ENCODE results near the gene PRUNE1.

Gene PRUNE1

DNA sequence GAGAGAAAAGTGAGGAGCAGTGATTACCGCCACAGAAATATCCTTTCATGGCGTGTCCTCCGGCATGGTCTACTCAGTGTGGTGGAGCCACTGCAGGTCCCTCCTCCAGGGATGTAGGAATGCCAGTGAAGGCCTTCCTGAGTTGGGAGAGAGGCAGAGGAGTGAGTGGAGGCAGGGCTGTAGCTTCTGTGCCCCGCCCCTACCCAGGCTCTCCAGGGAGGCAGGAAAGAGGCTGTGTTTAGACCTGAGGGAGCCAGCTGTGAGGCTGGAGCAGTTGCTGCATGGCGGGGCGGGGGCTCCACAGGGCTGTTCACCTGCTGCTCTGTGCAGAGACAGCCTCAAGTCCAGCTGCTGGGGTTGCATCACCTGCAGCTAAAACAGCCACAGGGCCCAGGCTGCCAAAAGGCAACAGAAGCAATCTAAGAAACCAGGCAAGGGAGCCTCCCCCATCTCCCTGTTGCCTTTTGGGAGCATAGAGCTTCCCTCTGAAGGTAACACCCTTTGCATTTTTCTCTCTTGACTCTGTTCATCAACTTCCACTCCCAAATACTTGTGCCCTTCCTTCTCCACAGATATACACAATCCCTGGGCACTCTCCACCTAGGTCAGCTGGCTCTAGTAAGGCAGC is 27.0 kb upstream of the PRUNE1 start:
- no peak for TF ChIP-seq CTCF (IDR thresholded peaks at IDR 0.05; ENCODE audit: extremely low read depth, missing control alignments)
- no peak for DNase-seq (ENCODE audit: low spot score)

DNA sequence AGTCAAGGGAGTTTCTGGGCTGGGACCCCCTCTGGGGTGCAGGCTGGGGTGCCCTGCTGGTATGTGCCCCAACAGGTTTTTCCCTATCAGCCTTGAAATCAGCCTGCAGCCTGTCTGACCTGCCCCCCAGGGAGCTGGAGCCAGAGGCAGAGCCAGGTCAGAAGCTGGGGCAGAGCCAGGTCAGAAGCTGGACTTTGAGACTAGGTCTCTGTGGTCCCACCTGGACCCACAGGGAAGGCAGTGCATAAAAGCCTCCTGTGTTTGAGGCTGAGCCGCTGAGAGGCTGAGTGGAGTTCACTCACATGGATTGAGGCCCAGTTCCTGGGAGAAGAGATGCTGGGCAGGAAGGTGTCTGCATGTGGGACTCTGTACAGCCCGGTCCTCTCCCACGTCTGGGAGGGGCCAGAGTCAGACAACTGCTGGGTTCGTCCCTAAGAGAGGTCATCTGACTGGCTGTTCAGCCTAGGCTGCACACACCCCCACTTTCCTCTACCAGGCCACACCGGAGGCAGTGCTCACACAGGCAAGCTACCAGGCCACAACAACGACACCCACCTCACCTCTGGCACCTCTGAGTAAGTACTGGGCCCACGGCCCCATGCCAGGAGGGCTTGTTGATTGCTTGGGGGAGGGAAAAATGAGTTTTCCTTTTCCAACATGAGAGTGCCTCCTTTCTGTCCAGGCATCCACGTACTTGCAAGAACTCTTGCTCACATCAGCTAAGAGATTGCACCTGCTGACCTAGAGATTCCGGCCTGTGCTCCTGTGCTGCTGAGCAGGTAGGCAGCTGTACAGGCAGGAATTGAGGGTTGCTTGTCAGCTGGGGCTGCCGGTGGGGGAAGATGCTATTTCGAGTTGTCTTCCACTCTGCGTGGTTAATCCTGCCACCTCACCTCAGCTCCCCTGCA is 26.2 kb upstream of the PRUNE1 start, which contains the start of gene ANXA9:
Gene ANXA9 (plus strand): TSS at position 488 of the 908 bp plus-strand sequence. CDS start 814 bp downstream, outside the sequence.
- no peak for DNase-seq (ENCODE audit: low spot score)
- no peak for TF ChIP-seq CTCF (IDR thresholded peaks at IDR 0.05; ENCODE audit: extremely low read depth, missing control alignments)

DNA sequence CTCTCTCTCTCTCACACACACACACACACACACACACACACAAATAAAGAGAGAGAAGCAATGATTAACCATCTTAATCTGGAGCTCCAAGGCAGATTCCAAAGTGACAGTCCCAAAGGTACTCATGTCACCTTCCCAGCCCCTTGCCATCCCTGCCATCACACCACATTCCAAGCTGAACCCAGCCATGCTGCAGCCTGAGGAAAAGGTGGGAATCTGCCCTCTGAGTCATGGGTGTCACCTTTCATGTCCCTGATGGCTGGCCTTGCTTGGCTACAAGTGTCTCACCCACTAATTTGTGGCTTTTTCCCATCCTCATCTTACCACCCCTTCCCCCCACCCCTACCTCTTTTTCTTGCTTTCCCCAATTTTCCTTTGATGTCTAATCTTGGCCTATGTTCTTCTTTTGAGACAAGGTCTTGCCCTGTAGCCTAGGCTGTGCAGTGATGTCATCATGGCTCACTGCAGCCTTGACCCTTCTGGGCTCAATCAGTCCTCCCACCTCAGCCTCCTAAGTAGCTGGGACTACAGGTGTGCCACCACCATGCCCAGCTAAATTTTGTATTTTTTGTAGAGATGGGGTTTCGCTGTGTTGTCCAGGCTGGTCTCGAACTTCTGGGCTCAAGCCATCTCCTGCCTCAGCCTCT is 22.9 kb upstream of the PRUNE1 start:
- DNase-seq (ENCODE audit: low spot score) = no peak
- TF ChIP-seq CTCF (IDR thresholded peaks at IDR 0.05; ENCODE audit: extremely low read depth, missing control alignments) = no peak

DNA sequence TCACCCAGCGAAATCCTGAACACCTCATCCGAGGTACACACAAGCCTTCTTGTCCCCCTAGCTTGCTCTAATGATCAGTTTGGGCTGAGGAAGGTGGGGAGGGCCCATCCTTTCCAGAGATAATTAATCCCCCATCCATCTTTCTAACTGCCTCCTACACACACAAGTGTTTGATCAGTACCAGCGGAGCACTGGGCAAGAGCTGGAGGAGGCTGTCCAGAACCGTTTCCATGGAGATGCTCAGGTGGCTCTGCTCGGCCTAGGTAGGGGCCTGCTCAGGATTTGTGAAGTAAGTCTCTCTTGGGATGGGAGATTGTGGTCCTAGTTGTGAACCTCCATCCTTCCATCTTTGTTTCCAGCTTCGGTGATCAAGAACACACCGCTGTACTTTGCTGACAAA is 20.3 kb upstream of the PRUNE1 start:
- no peak for TF ChIP-seq CTCF (IDR thresholded peaks at IDR 0.05; ENCODE audit: extremely low read depth, missing control alignments)
- DNase-seq (ENCODE audit: low spot score) = no peak

- DNase-seq (ENCODE audit: low spot score) = no peak
- TF ChIP-seq CTCF (IDR thresholded peaks at IDR 0.05; ENCODE audit: extremely low read depth, missing control alignments) = no peak
Measured at GRCh38 chr1:150992626-150993025, 15.6 kb upstream of the PRUNE1 start.

GRCh38 chr1:150994248-150994647 is 14.0 kb upstream of the PRUNE1 start:
- no peak for DNase-seq (ENCODE audit: low spot score)
- TF ChIP-seq CTCF (IDR thresholded peaks at IDR 0.05; ENCODE audit: extremely low read depth, missing control alignments) = no peak

- TF ChIP-seq CTCF (IDR thresholded peaks at IDR 0.05; ENCODE audit: extremely low read depth, missing control alignments) = no peak
- DNase-seq (ENCODE audit: low spot score) = no peak
Measured at GRCh38 chr1:150995460-150995859, 12.8 kb upstream of the PRUNE1 start.
